ENCODE data around the gene RHPN2. TPM values are rescaled to one million over a fixed set of nuclear protein-coding genes. Genes with fewer than 3 reads are reported as not detected.

Gene RHPN2
- total RNA-seq, 1 experiment from 2014 or later: 27.0 TPM

DNA sequence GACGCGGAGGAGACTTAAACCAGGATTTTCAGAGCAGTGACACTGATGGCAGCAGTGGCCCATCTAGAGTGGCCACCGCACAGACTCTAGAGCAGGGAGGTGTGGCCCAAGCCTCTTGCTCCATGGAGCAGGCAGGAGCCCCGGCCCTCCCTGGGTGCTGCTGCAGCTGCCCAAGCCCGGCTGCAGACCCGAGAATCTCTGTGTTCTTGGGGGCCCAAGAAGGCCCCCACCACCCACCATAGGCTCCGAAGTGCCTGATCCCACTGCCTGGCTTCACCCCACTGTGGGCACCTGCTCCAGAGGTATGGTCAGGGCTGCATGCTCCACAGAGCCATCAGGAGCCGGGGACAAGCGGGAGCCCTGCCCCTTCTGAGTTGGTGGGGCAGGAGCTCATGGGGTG lies 129.1 kb downstream of the RHPN2 start:
- H3K4me3 ChIP-seq (ENCODE audit: insufficient read depth, low read depth, low read length): no peak overlapping the region
- no peak for DNase-seq
- H3K36me3 ChIP-seq (replicated peaks; ENCODE audit: control insufficient read depth, insufficient read depth, low read length): 0 out of 2 replicates have a peak, but pooled peaks cover 1% of the 10 kb centered on the region
- no peaks in the 10 kb centered on the region for H3K27me3 ChIP-seq (ENCODE audit: control insufficient read depth, insufficient read depth, low read length)

DNA sequence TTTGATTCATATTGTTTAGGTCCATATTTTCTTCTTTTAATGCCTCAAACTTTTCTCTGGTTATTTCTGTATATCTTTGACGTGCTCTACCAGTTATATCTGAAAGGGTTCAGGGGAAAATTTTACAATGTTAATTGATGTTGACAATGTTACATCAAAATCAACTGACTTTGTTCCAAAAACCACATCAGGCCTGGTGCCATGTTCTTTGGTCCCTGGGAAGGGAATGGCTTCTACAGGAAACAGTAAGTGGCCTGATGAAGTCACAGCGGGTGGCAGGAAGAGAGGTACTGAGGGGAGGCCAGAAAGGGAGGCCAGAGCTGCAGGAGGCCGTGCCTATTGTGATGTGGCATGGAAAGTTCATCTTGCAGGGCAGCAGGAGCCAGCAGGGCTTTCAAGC lies 131.1 kb downstream of the RHPN2 start:
- H3K4me3 ChIP-seq (ENCODE audit: insufficient read depth, low read depth, low read length): no peak overlapping the region
- no peak for DNase-seq
- no peaks in the 10 kb centered on the region for H3K27me3 ChIP-seq (ENCODE audit: control insufficient read depth, insufficient read depth, low read length)
- 0 out of 2 replicates have a peak, but pooled peaks cover 1% of the 10 kb centered on the region for H3K36me3 ChIP-seq (replicated peaks; ENCODE audit: control insufficient read depth, insufficient read depth, low read length)

DNA sequence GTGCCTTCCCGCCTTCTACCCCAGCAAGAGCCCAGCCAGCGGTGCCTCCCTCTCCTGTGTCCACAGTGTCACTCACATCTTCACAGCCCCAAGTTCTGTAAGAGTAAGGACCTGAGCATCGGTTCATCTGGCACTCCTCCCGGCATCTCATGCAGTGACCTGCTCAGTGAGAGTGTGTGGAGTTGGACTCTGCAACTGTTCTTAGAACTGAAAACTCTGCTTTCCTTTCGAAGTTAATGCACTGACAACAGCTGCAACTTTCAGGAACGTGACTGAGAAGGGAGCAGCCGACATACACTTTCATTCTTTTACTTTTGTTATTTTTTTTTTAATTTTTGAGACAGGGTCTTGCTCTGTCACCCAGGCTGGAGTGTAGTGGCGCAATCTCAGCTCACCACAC lies 134.1 kb downstream of the RHPN2 start:
- DNase-seq: no peak
- peaks cover 1% of the 10 kb centered on the region for H3K36me3 ChIP-seq (replicated peaks; ENCODE audit: control insufficient read depth, insufficient read depth, low read length)
- no peaks in the 10 kb centered on the region for H3K27me3 ChIP-seq (ENCODE audit: control insufficient read depth, insufficient read depth, low read length)
- no peak overlapping the region for H3K4me3 ChIP-seq (ENCODE audit: insufficient read depth, low read depth, low read length)

DNA sequence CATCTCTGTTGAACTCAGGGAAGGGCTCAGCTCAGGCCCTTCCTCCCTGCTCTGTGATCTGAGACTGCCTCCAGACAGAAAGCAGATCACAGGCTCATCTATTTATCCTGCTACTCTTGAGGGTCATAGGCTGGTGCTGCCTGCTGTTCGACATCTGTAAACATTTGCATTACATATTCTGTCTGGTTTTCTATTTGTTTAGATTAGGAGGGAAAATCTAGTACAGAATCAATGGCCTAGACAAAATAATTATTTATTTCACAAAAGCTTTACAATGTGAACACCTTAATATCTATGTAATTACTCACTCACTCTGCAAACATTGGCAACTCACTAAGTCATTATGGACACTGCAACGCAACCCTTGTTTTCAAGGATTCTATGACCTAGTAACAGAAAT lies 135.9 kb downstream of the RHPN2 start:
- no peak for DNase-seq
- no peak overlapping the region for H3K4me3 ChIP-seq (ENCODE audit: insufficient read depth, low read depth, low read length)
- peaks cover 1% of the 10 kb centered on the region for H3K36me3 ChIP-seq (replicated peaks; ENCODE audit: control insufficient read depth, insufficient read depth, low read length)
- H3K27me3 ChIP-seq (ENCODE audit: control insufficient read depth, insufficient read depth, low read length): no peaks in the 10 kb centered on the region

Other genes with a start within 250 kb of the RHPN2 start
- gene SLC7A9, start 195.1 kb downstream of the RHPN2 start, total RNA-seq (2014; rRNA removed; shearing (Covaris generic)): not detected in 2 replicates
- 15.7 and 18.6 TPM in 2 replicates for gene CEP89, start 92.9 kb downstream of the RHPN2 start, total RNA-seq (2014; rRNA removed; shearing (Covaris generic))
- gene FAAP24, start 92.6 kb downstream of the RHPN2 start, total RNA-seq (2014; rRNA removed; shearing (Covaris generic)): 3.3 and 11.7 TPM in 2 replicates
- 5.5 and 6.5 TPM in 2 replicates for gene GPATCH1, start 16.3 kb upstream of the RHPN2 start, total RNA-seq (2014; rRNA removed; shearing (Covaris generic))
- not detected in 2 replicates for gene WDR88, start 67.2 kb upstream of the RHPN2 start, total RNA-seq (2014; rRNA removed; shearing (Covaris generic))
- gene LRP3, start 129.4 kb upstream of the RHPN2 start, total RNA-seq (2014; rRNA removed; shearing (Covaris generic)): 54.8 and 57.7 TPM in 2 replicates
- gene SLC7A10, start 161.0 kb upstream of the RHPN2 start, total RNA-seq (2014; rRNA removed; shearing (Covaris generic)): 2.4 and 3.0 TPM in 2 replicates
- 3.2 and 4.8 TPM in 2 replicates for gene CEBPA, start 237.6 kb upstream of the RHPN2 start, total RNA-seq (2014; rRNA removed; shearing (Covaris generic))